Ectodermal cell (in vitro differentiated cells): ENCODE measurements around the gene TMEM138.

Experiments used
- H3K27ac ChIP-seq: 2 replicates; pipeline ENCODE4 v1.7.0; 2013; ENCODE audit warnings: mild to moderate bottlenecking, low read depth, low read length; ENCODE audit not compliant: insufficient read depth, poor library complexity, severe bottlenecking
- H3K27me3 ChIP-seq: 2 replicates; pipeline ENCODE4 v1.7.0; 2013; ENCODE audit warnings: mild to moderate bottlenecking, low read length; ENCODE audit not compliant: insufficient read depth, control insufficient read depth, poor library complexity, severe bottlenecking
- H3K36me3 ChIP-seq: one replicate; pipeline ENCODE4 v1.7.0; 2013; ENCODE audit warnings: low read length; ENCODE audit not compliant: control insufficient read depth, insufficient read depth
- H3K4me1 ChIP-seq: one replicate; pipeline ENCODE4 v1.7.0; 2013; ENCODE audit warnings: low read length; ENCODE audit not compliant: control insufficient read depth, insufficient read depth
- H3K4me3 ChIP-seq: 2 replicates; pipeline ENCODE4 v1.7.0; 2013; ENCODE audit warnings: low read depth, low read length, control low read depth; ENCODE audit not compliant: insufficient read depth
- H3K9me3 ChIP-seq: 2 replicates; pipeline ENCODE4 v1.7.0; 2013; ENCODE audit warnings: mild to moderate bottlenecking, low read length, moderate library complexity; ENCODE audit not compliant: control insufficient read depth
- WGBS, 2 experiments: methylation state at CpG; one replicate each; pipeline ENCODE4 v1.1.7; 2013; ENCODE audit warnings: missing lambda C conversion rate in 2 of 2; 5-methylcytosine and 5-hydroxymethylcytosine counted together

The TMEM138 gene

GRCh38 chr11:61333550-61334433 lies 28.4 kb upstream of the TMEM138 start:
- Histone ChIP-seq H3K27ac (peak overlapping the region; percentile 89), H3K4me3 (peak overlapping the region; percentile 83), H3K36me3 (peaks cover 9% of the 10 kb centered on the region), H3K9me3 (no peaks in the 10 kb centered on the region), H3K27me3 (no peaks in the 10 kb centered on the region), H3K4me1 (peaks cover 14% of the 10 kb centered on the region)
- 38% methylated on average over 19 of the region's 19 CpGs for WGBS, 2 experiments

GRCh38 chr11:61334434-61335354 lies 27.5 kb upstream of the TMEM138 start:
- no peak overlapping the region for H3K4me3 ChIP-seq
- H3K36me3 ChIP-seq: no peaks in the 10 kb centered on the region
- WGBS, 2 experiments: 91 to 93% methylated on average over 16 of the region's 16 CpGs
- no peak overlapping the region for H3K27ac ChIP-seq
- H3K4me1 ChIP-seq: peaks cover 14% of the 10 kb centered on the region
- no peaks in the 10 kb centered on the region for H3K9me3 ChIP-seq
- no peaks in the 10 kb centered on the region for H3K27me3 ChIP-seq

DNA sequence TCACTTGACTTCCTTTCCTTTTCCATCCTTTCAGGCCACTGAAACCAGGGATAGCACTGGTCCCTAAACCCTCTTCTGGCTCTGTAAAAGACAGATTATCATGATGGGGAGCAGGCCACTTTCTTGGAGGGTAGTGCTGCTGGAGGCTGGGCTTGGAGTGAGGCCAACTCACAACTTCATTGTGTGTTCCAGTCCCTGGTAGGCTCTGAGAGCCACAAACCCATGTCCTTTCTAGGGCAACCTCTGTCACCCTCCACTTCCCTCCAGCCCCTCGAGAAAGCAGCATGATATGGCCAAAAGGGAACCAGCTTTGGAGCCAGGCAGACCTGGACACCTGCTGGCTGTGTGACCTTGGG lies 26.8 kb upstream of the TMEM138 start:
- Histone ChIP-seq H3K27ac (no peak overlapping the region), H3K27me3 (no peaks in the 10 kb centered on the region), H3K36me3 (no peaks in the 10 kb centered on the region), H3K4me3 (no peak overlapping the region), H3K4me1 (peaks cover 14% of the 10 kb centered on the region), H3K9me3 (no peaks in the 10 kb centered on the region)
- 85 to 96% methylated on average over 1 of the region's 1 CpG for WGBS, 2 experiments

- no peak overlapping the region for H3K4me3 ChIP-seq
- no peaks in the 10 kb centered on the region for H3K27me3 ChIP-seq
- H3K4me1 ChIP-seq: peaks cover 12% of the 10 kb centered on the region
- H3K36me3 ChIP-seq: no peaks in the 10 kb centered on the region
- peak overlapping the region; percentile 20 for H3K27ac ChIP-seq
- H3K9me3 ChIP-seq: no peaks in the 10 kb centered on the region
- 43% methylated on average over 8 of the region's 8 CpGs for WGBS, 2 experiments
Observed at GRCh38 chr11:61336171-61336935, 25.8 kb upstream of the TMEM138 start.

- Histone ChIP-seq H3K36me3 (no peaks in the 10 kb centered on the region), H3K9me3 (no peaks in the 10 kb centered on the region), H3K4me1 (peaks cover 5% of the 10 kb centered on the region), H3K27me3 (no peaks in the 10 kb centered on the region), H3K27ac (no peak overlapping the region), H3K4me3 (no peak overlapping the region)
- 96% methylated on average over 15 of the region's 15 CpGs for WGBS, 2 experiments
Observed at GRCh38 chr11:61337706-61338470, 24.3 kb upstream of the TMEM138 start.

- no peak overlapping the region for H3K4me3 ChIP-seq
- no peaks in the 10 kb centered on the region for H3K9me3 ChIP-seq
- no peaks in the 10 kb centered on the region for H3K27me3 ChIP-seq
- 91% methylated on average over 26 of the region's 26 CpGs for WGBS, 2 experiments
- peaks cover 2% of the 10 kb centered on the region for H3K4me1 ChIP-seq
- no peak overlapping the region for H3K27ac ChIP-seq
- peaks cover 9% of the 10 kb centered on the region for H3K36me3 ChIP-seq
Observed at GRCh38 chr11:61338783-61339489, 23.2 kb upstream of the TMEM138 start.

DNA sequence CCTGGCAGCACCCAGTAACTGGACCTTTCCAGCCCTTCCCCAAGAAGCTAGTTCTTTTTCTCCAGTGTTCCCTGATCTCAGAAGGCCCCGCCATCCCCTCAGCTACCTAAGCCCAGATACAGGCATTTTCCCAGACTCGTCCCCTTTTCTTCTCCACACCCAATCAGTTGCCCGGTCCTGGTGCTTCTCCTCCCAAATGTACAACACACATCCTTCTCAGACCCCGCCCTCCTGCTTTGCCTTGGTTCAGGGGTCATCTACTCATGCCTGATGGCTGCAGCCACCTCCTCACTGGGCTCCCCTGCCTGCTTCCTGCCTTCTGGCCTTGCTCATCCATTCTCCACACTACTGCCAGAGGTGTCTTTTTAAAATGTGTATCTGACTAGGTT lies 22.7 kb upstream of the TMEM138 start:
- H3K4me1 ChIP-seq: no peaks in the 10 kb centered on the region
- WGBS, 2 experiments: 90 to 91% methylated on average over 4 of the region's 4 CpGs
- H3K27ac ChIP-seq: no peak overlapping the region
- H3K4me3 ChIP-seq: no peak overlapping the region
- no peaks in the 10 kb centered on the region for H3K27me3 ChIP-seq
- H3K9me3 ChIP-seq: no peaks in the 10 kb centered on the region
- H3K36me3 ChIP-seq: peaks cover 11% of the 10 kb centered on the region

- no peak overlapping the region for H3K27ac ChIP-seq
- H3K4me1 ChIP-seq: no peaks in the 10 kb centered on the region
- H3K4me3 ChIP-seq: no peak overlapping the region
- H3K9me3 ChIP-seq: no peaks in the 10 kb centered on the region
- WGBS, 2 experiments: 92 to 100% methylated on average over 2 of the region's 2 CpGs
- H3K36me3 ChIP-seq: peaks cover 11% of the 10 kb centered on the region
- no peaks in the 10 kb centered on the region for H3K27me3 ChIP-seq
Observed at GRCh38 chr11:61340979-61341378, 21.2 kb upstream of the TMEM138 start.

- no peak overlapping the region for H3K4me3 ChIP-seq
- H3K27ac ChIP-seq: no peak overlapping the region
- peaks cover 11% of the 10 kb centered on the region for H3K36me3 ChIP-seq
- no peaks in the 10 kb centered on the region for H3K4me1 ChIP-seq
- H3K9me3 ChIP-seq: no peaks in the 10 kb centered on the region
- no peaks in the 10 kb centered on the region for H3K27me3 ChIP-seq
- WGBS, 2 experiments: 92 to 94% methylated on average over 4 of the region's 4 CpGs
Observed at GRCh38 chr11:61341706-61342105, 20.5 kb upstream of the TMEM138 start.
